Neural progenitor cell (in vitro differentiated cells): ENCODE data around the gene CDC42BPA.

Source experiments
- EZH2 ChIP-seq: fragments of 200-600 bp; sonication (generic); IDR thresholded peaks from 2 replicates; pipeline ENCODE4 v1.6.1; 2017; ENCODE audit warnings: antibody characterized with exemption, mild to moderate bottlenecking, moderate library complexity
- EZH2phosphoT487 ChIP-seq: fragments of 200-600 bp; sonication (generic); IDR thresholded peaks from 2 replicates; pipeline ENCODE4 v1.6.1; 2017; ENCODE audit warnings: antibody characterized with exemption
- TF ChIP-seq, protein P1 (sequence below): fragments of 200-600 bp; sonication (generic); IDR thresholded peaks from 2 replicates; pipeline ENCODE4 v1.5.1; 2017; ENCODE audit warnings: antibody characterized with exemption, mild to moderate bottlenecking

DNA sequence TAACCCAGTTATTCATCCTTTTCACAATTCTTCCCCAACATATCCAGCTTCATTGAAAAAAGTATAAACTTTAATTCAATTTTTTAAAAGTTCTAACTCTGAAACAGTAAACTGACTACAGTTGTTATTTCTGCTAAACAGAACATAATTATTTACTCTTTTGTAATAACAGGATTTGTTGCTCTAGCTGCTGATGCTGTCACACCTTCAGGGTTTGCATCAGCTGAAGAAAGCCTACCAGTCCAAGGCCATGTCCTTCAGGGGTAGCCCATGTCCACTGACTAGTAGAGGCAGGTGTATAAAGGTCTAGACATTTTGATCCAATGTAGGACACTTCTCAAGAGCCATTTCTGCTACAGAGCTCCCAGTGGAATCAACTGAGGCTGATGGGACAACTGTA is 107.7 kb downstream of the CDC42BPA start:
- TF ChIP-seq EZH2 (no peak), EZH2phosphoT487 (no peak)
- TF ChIP-seq, protein P1, sequence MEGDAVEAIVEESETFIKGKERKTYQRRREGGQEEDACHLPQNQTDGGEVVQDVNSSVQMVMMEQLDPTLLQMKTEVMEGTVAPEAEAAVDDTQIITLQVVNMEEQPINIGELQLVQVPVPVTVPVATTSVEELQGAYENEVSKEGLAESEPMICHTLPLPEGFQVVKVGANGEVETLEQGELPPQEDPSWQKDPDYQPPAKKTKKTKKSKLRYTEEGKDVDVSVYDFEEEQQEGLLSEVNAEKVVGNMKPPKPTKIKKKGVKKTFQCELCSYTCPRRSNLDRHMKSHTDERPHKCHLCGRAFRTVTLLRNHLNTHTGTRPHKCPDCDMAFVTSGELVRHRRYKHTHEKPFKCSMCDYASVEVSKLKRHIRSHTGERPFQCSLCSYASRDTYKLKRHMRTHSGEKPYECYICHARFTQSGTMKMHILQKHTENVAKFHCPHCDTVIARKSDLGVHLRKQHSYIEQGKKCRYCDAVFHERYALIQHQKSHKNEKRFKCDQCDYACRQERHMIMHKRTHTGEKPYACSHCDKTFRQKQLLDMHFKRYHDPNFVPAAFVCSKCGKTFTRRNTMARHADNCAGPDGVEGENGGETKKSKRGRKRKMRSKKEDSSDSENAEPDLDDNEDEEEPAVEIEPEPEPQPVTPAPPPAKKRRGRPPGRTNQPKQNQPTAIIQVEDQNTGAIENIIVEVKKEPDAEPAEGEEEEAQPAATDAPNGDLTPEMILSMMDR, result no peak
